Upper lobe of right lung (tissue), 1 donor: ENCODE results near the gene ANXA4. TPM values are rescaled to one million over a fixed set of nuclear protein-coding genes. Genes with fewer than 3 reads are reported as not detected.

Source experiments
- ATAC-seq: fragments of 200-7000 bp; cut with Tn5 transposase; one replicate; pipeline ENCODE4 v1.9.1; 2020; ENCODE audit warnings: mild to moderate bottlenecking, moderate library complexity
- DNase-seq: peaks from one replicate; pipeline ENCODE4 v3.0.0-alpha.2; 2020
- H3K27ac ChIP-seq: fragments of 200-600 bp; one replicate; pipeline ENCODE4 v1.8.0; 2022
- H3K27me3 ChIP-seq: fragments of 200-600 bp; one replicate; pipeline ENCODE4 v1.8.0; 2022; ENCODE audit warnings: mild to moderate bottlenecking
- H3K36me3 ChIP-seq: fragments of 200-600 bp; one replicate; pipeline ENCODE4 v1.8.0; 2022
- H3K4me1 ChIP-seq: fragments of 200-600 bp; one replicate; pipeline ENCODE4 v1.8.0; 2022
- H3K4me3 ChIP-seq: fragments of 200-600 bp; one replicate; pipeline ENCODE4 v1.8.0; 2022; ENCODE audit warnings: mild to moderate bottlenecking
- H3K9me3 ChIP-seq: fragments of 200-600 bp; one replicate; pipeline ENCODE4 v1.8.0; 2022
- intact Hi-C: fragments of 100-400 bp; cut with DNase I; formaldehyde crosslinking; loops from one replicate; pipeline ENCODE4 v1.11.0; 2022
- total RNA-seq: library from RNA; stranded (reverse); fragmentation: NEBNext Ultra II Directional; extraction: Animal tissue kit (Norgen Biotek cat#: 25700); gene quantifications from one replicate; pipeline ENCODE4 v1.2.1, GENCODE V29; 2021
- TF ChIP-seq, protein P1 (sequence below): fragments of 200-600 bp; IDR thresholded peaks from one replicate; pipeline ENCODE4 v1.8.0; 2022; ENCODE audit warnings: antibody characterized with exemption
- donor health status: DM: no; HTN: yes; CAD: no; lungs with severe emphysema.

ANXA4 gene
- total RNA-seq, 1 donor from 2014 or later = 181 TPM

DNA sequence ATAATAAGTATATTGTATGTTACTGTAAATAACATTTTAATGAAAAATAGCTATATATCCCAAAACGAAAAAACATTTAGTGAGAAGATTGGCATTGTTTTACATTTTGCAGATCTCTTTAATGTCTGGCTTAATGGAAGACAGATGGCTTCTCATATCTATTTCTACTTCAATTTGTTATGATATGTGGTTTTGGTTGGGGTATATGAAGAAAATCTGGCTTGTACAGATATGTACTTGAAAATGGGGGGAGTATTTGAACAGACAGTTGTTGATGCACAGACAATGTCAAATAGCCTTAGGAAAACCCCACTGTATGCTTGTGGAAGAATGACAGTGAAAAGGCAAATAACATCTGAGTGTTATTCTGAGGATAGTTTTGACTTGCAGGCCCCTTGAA lies 64.0 kb downstream of the ANXA4 start:
- H3K27ac ChIP-seq = no peak overlapping the region
- H3K36me3 ChIP-seq = peaks cover 74% of the 10 kb centered on the region

DNA sequence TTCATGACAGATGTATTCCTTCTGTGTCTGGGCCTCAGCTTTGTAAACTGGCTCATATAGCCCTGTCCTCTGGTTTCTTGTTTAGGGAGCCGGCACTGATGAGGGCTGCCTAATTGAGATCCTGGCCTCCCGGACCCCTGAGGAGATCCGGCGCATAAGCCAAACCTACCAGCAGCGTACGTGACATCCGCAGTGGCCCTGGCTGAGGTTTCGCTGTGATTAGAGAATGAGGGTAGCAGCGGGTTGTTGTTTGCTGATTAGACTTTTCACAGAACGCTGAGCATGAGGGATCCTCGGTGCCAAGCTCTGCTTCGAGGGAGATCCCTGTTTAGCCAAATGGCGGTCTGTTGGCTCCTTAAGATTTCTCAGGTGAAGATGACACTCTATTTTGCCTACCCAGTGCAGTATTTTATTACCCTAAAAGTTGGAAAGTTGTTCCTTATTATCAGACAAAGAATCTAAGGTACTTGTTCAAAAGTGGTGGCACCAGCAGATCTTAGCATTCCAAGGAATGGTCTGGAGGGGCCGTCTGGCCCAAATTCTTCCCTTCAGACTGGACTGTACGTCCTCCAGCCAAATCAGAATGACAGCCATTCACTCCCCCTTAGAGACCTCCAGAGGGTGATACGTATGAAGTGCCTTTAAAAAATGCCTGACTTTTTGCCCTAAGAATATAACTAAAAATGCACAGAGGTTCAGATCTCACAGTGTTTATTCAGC lies 66.0 kb downstream of the ANXA4 start:
- intact Hi-C loops = no loop called here
- Histone ChIP-seq H3K27me3 (no peaks in the 10 kb centered on the region), H3K4me1 (no peaks in the 10 kb centered on the region), H3K4me3 (no peak overlapping the region), H3K36me3 (peaks cover 93% of the 10 kb centered on the region), H3K27ac (no peak overlapping the region), H3K9me3 (no peaks in the 10 kb centered on the region)
- TF ChIP-seq, protein P1, sequence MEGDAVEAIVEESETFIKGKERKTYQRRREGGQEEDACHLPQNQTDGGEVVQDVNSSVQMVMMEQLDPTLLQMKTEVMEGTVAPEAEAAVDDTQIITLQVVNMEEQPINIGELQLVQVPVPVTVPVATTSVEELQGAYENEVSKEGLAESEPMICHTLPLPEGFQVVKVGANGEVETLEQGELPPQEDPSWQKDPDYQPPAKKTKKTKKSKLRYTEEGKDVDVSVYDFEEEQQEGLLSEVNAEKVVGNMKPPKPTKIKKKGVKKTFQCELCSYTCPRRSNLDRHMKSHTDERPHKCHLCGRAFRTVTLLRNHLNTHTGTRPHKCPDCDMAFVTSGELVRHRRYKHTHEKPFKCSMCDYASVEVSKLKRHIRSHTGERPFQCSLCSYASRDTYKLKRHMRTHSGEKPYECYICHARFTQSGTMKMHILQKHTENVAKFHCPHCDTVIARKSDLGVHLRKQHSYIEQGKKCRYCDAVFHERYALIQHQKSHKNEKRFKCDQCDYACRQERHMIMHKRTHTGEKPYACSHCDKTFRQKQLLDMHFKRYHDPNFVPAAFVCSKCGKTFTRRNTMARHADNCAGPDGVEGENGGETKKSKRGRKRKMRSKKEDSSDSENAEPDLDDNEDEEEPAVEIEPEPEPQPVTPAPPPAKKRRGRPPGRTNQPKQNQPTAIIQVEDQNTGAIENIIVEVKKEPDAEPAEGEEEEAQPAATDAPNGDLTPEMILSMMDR = no peak
- DNase-seq = no peak
- ATAC-seq = no peak

More for the DNA sequence above, 64.0 kb downstream of the ANXA4 start:
- intact Hi-C loops = no loop called here
- H3K4me3 ChIP-seq = no peak overlapping the region
- no peaks in the 10 kb centered on the region for H3K4me1 ChIP-seq
- H3K9me3 ChIP-seq = no peaks in the 10 kb centered on the region
- TF ChIP-seq, protein P1 = no peak
- H3K27me3 ChIP-seq = no peaks in the 10 kb centered on the region
- no peak for ATAC-seq
- DNase-seq = no peak

DNA sequence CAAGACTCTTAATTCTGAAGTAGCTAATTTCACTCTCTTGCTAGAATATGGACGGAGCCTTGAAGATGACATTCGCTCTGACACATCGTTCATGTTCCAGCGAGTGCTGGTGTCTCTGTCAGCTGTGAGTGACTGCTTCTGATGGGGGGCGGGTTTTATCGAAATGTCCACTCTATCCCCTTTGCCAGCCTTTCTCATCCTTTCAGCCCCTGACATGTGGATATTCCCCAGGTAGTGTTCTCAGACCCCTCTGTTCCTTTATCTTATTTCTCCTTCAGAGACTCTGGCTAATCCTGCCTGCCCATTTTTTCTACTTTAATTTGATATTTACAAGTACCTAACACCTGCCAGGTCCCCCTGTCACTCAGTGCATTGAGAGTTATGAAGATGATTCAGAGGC lies 68.6 kb downstream of the ANXA4 start:
- intact Hi-C loops = no loop called here
- Histone ChIP-seq H3K9me3 (no peaks in the 10 kb centered on the region), H3K4me3 (no peak overlapping the region), H3K36me3 (peaks cover 86% of the 10 kb centered on the region), H3K27ac (no peak overlapping the region), H3K27me3 (no peaks in the 10 kb centered on the region), H3K4me1 (no peaks in the 10 kb centered on the region)
- DNase-seq = no peak
- TF ChIP-seq, protein P1 = no peak
- no peak for ATAC-seq

DNA sequence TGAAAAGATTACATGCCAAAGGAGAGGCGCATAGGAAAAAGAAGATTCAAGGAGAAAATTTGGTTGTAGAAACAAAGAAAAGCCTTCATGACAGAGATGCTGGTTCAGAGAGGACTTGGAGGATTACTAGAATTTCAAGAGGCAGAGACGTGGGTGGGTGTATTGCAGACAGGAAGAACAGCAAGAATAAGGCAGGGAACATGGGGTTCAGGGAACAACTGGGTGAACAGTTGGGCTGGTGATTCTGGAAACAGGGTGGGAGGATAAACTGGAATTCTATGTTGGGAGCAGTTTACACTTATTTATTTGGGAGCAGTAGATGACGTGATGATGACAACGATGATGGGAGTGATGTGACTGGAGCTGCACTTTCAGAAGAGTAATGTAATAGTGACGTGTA lies 69.1 kb downstream of the ANXA4 start:
- H3K9me3 ChIP-seq = no peaks in the 10 kb centered on the region
- H3K36me3 ChIP-seq = peaks cover 82% of the 10 kb centered on the region
- DNase-seq (no peak), ATAC-seq (no peak)
- no peaks in the 10 kb centered on the region for H3K4me1 ChIP-seq
- no peak overlapping the region for H3K4me3 ChIP-seq
- H3K27ac ChIP-seq = no peak overlapping the region
- H3K27me3 ChIP-seq = no peaks in the 10 kb centered on the region
- intact Hi-C loops = no loop called here
- TF ChIP-seq, protein P1 = no peak

DNA sequence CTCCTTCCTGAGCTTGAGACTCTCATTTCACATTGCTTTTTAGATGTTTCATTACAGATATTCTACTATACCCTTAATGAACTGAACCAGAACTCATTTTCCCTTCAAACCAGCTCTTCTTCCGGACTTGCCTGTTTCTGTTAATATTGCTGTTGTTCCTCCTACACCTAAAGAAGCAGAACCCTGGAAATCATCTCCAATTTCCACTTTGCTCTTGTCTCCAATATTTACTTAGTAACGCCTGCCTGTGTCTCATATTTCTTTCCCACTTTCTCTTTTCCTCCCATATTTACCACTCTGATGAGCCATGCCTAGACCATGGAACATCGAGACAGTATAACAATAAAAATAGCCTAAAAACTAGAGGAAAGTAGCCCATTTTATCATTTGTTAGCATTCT lies 69.7 kb downstream of the ANXA4 start:
- no peaks in the 10 kb centered on the region for H3K9me3 ChIP-seq
- H3K27me3 ChIP-seq = no peaks in the 10 kb centered on the region
- ATAC-seq (no peak), DNase-seq (no peak)
- H3K36me3 ChIP-seq = peaks cover 76% of the 10 kb centered on the region
- no peaks in the 10 kb centered on the region for H3K4me1 ChIP-seq
- intact Hi-C loops = no loop called here
- TF ChIP-seq, protein P1 = no peak
- H3K4me3 ChIP-seq = no peak overlapping the region
- no peak overlapping the region for H3K27ac ChIP-seq
